Endothelial cell of umbilical vein (primary cell): Measurements from ENCODE around the gene UNC5CL. TPM values are rescaled to one million over a fixed set of nuclear protein-coding genes. Genes with fewer than 3 reads are reported as not detected.

Source experiments
- BruUV-seq: library from RNA; stranded (reverse); fragments of 400-500 nt; replicated peaks from 2 replicates; lab custom pipeline; 2021; lab: Mats Ljungman, UMichigan
- CTCF ChIA-PET: fragments of 300-600, 350-600 bp; sonication (Branson Sonifier 250); formaldehyde crosslinking; loops from one replicate; lab custom pipeline; 2021; ENCODE audit warnings: antibody characterized with exemption, inconsistent platforms; lab: Charles Lee
- POLR2A ChIA-PET: fragments of 300-600, 350-600 bp; sonication (Branson Sonifier 250); formaldehyde crosslinking; loops from one replicate; lab custom pipeline; 2021; ENCODE audit warnings: antibody characterized with exemption, inconsistent platforms; lab: Charles Lee
- DNase-seq: peaks from one replicate; pipeline ENCODE4 v3.0.0-alpha.2; 2011; ENCODE audit warnings: low read depth, low spot score
- FAIRE-seq: peaks from 2 replicates; lab custom pipeline; 2011; peaks lifted over from hg19 to GRCh38; lab: Jason Lieb, UNC
- H2AFZ ChIP-seq: 2 replicates; pipeline ENCODE4 v1.6.0; 2012; ENCODE audit warnings: low read depth, low read length, control low read depth, inconsistent platforms
- H3K27ac ChIP-seq: 2 replicates; pipeline ENCODE4 v1.5.1; 2011; ENCODE audit warnings: low read depth, mild to moderate bottlenecking, control low read depth, low read length, moderate library complexity; ENCODE audit not compliant: insufficient read depth
- H3K27me3 ChIP-seq, 2 experiments: 2 replicates each; pipeline versions ENCODE4 v1.6.0 to v1.6.1; 2011; ENCODE audit warnings: low read length in 2 of 2, mixed read lengths in 1 of 2; ENCODE audit not compliant: control insufficient read depth in 2 of 2, insufficient read depth in 2 of 2
- H3K36me3 ChIP-seq, 2 experiments: 2 replicates in 1 of 2; 3 replicates in 1 of 2; pipeline ENCODE4 v1.5.1; 2011; ENCODE audit warnings: low read length in 2 of 2, mild to moderate bottlenecking in 1 of 2, moderate library complexity in 1 of 2; ENCODE audit not compliant: control insufficient read depth in 2 of 2, insufficient read depth in 2 of 2; ENCODE audit errors: extremely low read depth in 1 of 2
- H3K4me1 ChIP-seq: 3 replicates; pipeline ENCODE4 v1.5.1; 2011; ENCODE audit warnings: mild to moderate bottlenecking, low read length; ENCODE audit not compliant: control insufficient read depth, insufficient read depth; ENCODE audit errors: extremely low read depth
- H3K4me2 ChIP-seq: 2 replicates; pipeline ENCODE4 v1.6.1; 2011; ENCODE audit warnings: low read length, control low read depth, mixed read lengths; ENCODE audit not compliant: insufficient read depth
- H3K4me3 ChIP-seq, 3 experiments: fragments of 200-600 bp in 1 of 3; sonication (generic), shearing (Covaris generic) in 1 of 3; replicated peaks in 1 of 3; 2 replicates each; pipeline ENCODE4 v1.5.1; 2011 to 2016; ENCODE audit warnings: control low read depth in 3 of 3, low read length in 3 of 3, mild to moderate bottlenecking in 2 of 3, inconsistent platforms in 1 of 3, low read depth in 1 of 3, moderate library complexity in 1 of 3; ENCODE audit not compliant: insufficient read depth in 1 of 3
- H3K79me2 ChIP-seq: 2 replicates; pipeline ENCODE4 v1.6.0; 2012; ENCODE audit warnings: low read length, inconsistent platforms; ENCODE audit not compliant: control insufficient read depth, insufficient read depth
- H3K9ac ChIP-seq: replicated peaks from 2 replicates; pipeline ENCODE3; 2011; ENCODE audit warnings: low read length, control low read depth; ENCODE audit not compliant: insufficient read depth; ENCODE audit errors: extremely low read depth
- H3K9me1 ChIP-seq: replicated peaks from 3 replicates; pipeline ENCODE4 v1.6.0; 2011; ENCODE audit warnings: mild to moderate bottlenecking, low read length; ENCODE audit not compliant: control insufficient read depth, insufficient read depth; ENCODE audit errors: extremely low read depth
- H3K9me3 ChIP-seq: replicated peaks from 2 replicates; pipeline ENCODE4 v1.5.1; 2012; ENCODE audit warnings: low read length, inconsistent platforms; ENCODE audit not compliant: control insufficient read depth, insufficient read depth
- H4K20me1 ChIP-seq: replicated peaks from 2 replicates; pipeline ENCODE3; 2011; ENCODE audit warnings: mild to moderate bottlenecking, low read length; ENCODE audit not compliant: control insufficient read depth, insufficient read depth; ENCODE audit errors: extremely low read depth
- CTCF ChIP-seq, 2 donors: IDR thresholded peaks; 1 replicate in 1 of 2; 2 replicates in 1 of 2; pipeline ENCODE4 v1.5.1; 2011; ENCODE audit warnings: low read length in 2 of 2, mild to moderate bottlenecking in 2 of 2, moderate library complexity in 2 of 2, control low read depth in 1 of 2, inconsistent platforms in 1 of 2, low read depth in 1 of 2; ENCODE audit not compliant: insufficient read depth in 1 of 2; ENCODE audit errors: extremely low read depth in 1 of 2
- EZH2 ChIP-seq: IDR thresholded peaks from 2 replicates; pipeline ENCODE4 v1.6.1; 2012; ENCODE audit warnings: borderline replicate concordance, low read depth, mild to moderate bottlenecking, moderate library complexity, low read length, inconsistent platforms; ENCODE audit not compliant: severe bottlenecking
- FOS ChIP-seq: IDR thresholded peaks from 2 replicates; pipeline ENCODE4 v1.6.1; 2011; ENCODE audit warnings: mild to moderate bottlenecking, low read length, moderate library complexity, borderline replicate concordance; ENCODE audit not compliant: insufficient read depth
- GATA2 ChIP-seq: IDR thresholded peaks from 2 replicates; pipeline ENCODE4 v1.7.0; 2011; ENCODE audit warnings: low read depth, mild to moderate bottlenecking, moderate library complexity, mixed read lengths, low read length; ENCODE audit not compliant: insufficient read length, insufficient read depth
- JUN ChIP-seq: IDR thresholded peaks from 2 replicates; pipeline ENCODE4 v1.6.1; 2011; ENCODE audit warnings: borderline replicate concordance, low read depth; ENCODE audit not compliant: insufficient read length, insufficient read depth
- MYC ChIP-seq: IDR thresholded peaks from one replicate; pipeline ENCODE4 v1.6.1; 2011; ENCODE audit warnings: mild to moderate bottlenecking, low read depth, low read length
- POLR2A ChIP-seq: IDR thresholded peaks from 2 replicates; pipeline ENCODE4 v1.6.1; 2012; ENCODE audit warnings: low read depth, mild to moderate bottlenecking, control low read depth, low read length
- POLR2AphosphoS5 ChIP-seq: IDR thresholded peaks from 2 replicates; pipeline ENCODE4 v1.6.1; 2012; ENCODE audit warnings: low read depth, mild to moderate bottlenecking, control low read depth, low read length, moderate library complexity; ENCODE audit not compliant: insufficient read depth
- dilution Hi-C: fragments of 300-500 bp; cut with MboI; formaldehyde crosslinking; loops from one replicate; pipeline ENCODE4 v1.15.0; 2019; ENCODE audit warnings: low sequenced_read_pairs; ENCODE audit not compliant: extremely low pct_ligation_motif_present
- intact Hi-C: fragments of 100-400 bp; cut with micrococcal nuclease; formaldehyde crosslinking; loops from one replicate; pipeline ENCODE4 v1.10.0; 2022
- polyA plus RNA-seq, 4 experiments: library from polyadenylated mRNA; depleted of rRNA in 3 of 4; stranded (reverse) in 3 of 4; unstranded in 1 of 4; fragments of >200 nt; gene quantifications; 2 replicates each; pipeline versions ENCODE4 v1.2.1 to v1.2.3, GENCODE V29; 2011 to 2012; ENCODE audit warnings: missing spikeins in 1 of 4
- total RNA-seq: library from RNA; stranded (reverse); gene quantifications from 2 replicates; pipeline ENCODE4 v1.2.3, GENCODE V29; 2021
- TF ChIP-seq, protein P1 (sequence below): IDR thresholded peaks from 2 replicates; pipeline ENCODE4 v1.6.1; 2011; ENCODE audit not compliant: insufficient read depth, insufficient read length

UNC5CL gene
- total and polyA plus RNA-seq, 2 donors (not counting 3 experiments of a cell fraction or from before 2014, with no cell fraction given): 0.14 to 0.20 TPM

DNA sequence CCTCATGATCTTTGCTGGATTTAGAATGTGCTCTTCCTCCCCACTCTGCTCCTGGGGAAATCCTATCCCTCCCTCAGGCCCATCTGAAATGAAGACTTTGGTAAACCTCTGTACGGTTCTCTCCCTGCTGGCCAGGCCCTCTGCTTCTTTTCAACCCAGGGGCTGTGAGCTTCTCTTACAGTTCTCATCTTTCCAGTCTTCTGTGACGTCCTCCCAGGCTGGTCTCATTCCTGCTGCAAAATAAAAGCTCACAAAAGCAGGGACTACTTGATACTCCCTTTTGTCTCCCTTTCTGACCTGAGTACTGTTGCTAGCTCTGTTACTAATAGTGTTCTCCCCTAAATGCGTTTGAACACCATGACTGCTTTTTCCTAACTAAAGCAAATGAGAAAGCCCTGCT lies 46.3 kb downstream of the UNC5CL start:
- TF ChIP-seq, protein P1, sequence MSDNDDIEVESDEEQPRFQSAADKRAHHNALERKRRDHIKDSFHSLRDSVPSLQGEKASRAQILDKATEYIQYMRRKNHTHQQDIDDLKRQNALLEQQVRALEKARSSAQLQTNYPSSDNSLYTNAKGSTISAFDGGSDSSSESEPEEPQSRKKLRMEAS: no peak
- TF ChIP-seq MYC (no peak), POLR2A (no peak), EZH2 (no peak), GATA2 (no peak), JUN (no peak), CTCF (IDR thresholded peaks at IDR 0.05; ENCODE audit: extremely low read depth in 1 of 2, insufficient read depth in 1 of 2, low read depth in 1 of 2, low read length in 2 of 2) (no peak), FOS (no peak), POLR2AphosphoS5 (no peak)
- Histone ChIP-seq H3K4me1 (peaks cover 15% of the 10 kb centered on the region), H3K4me3 (no peak overlapping the region), H3K9me3 (no peaks in the 10 kb centered on the region), H3K27me3 (peaks cover 6 to 20% of the 10 kb centered on the region in 2 experiments), H2AFZ (no peak overlapping the region), H4K20me1 (no peaks in the 10 kb centered on the region), H3K79me2 (no peaks in the 10 kb centered on the region), H3K9me1 (no peaks in the 10 kb centered on the region), H3K36me3 (no peaks in the 10 kb centered on the region), H3K27ac (no peak overlapping the region), H3K4me2 (no peak overlapping the region), H3K9ac (no peak overlapping the region)
- CTCF ChIA-PET: no interaction called here
- dilution Hi-C loops (no loop called here), intact Hi-C loops (loop anchor here (10.0 kb wide), 1 partner anchor 1108 kb away; no protein-coding TSS in a partner anchor)
- POLR2A ChIA-PET: no interaction called here
- no peak for FAIRE-seq
- BruUV-seq: no TSS peak
- DNase-seq: no peak
